Adrenal gland (tissue), 12 donors: ENCODE results near the gene JAML. TPM values are rescaled to one million over a fixed set of nuclear protein-coding genes. Genes with fewer than 3 reads are reported as not detected.

Experiments used
- DNase-seq, 7 donors: peaks; one replicate each; pipeline ENCODE4 v3.0.0-alpha.2; 2019 to 2020
- H3K27ac ChIP-seq, 5 donors: fragments of 200-600 bp; sonication (generic) in 4 of 5; 1 replicate in 3 of 5; 2 replicates in 2 of 5; pipeline versions ENCODE4 v1.5.1 to v1.8.0; 2016 to 2020; ENCODE audit warnings: mild to moderate bottlenecking in 1 of 5
- H3K27me3 ChIP-seq: fragments of 200-600 bp; 2 replicates; pipeline ENCODE4 v1.8.0; 2021
- H3K36me3 ChIP-seq, 2 donors: fragments of 200-600 bp; replicated peaks in 1 of 2; 1 replicate in 1 of 2; 2 replicates in 1 of 2; pipeline versions ENCODE4 v1.5.1 to v1.8.0; 2018 to 2022
- H3K4me1 ChIP-seq, 2 donors: fragments of 200-600 bp; replicated peaks in 1 of 2; 1 replicate in 1 of 2; 2 replicates in 1 of 2; pipeline versions ENCODE4 v1.5.1 to v1.8.0; 2018 to 2021
- H3K4me3 ChIP-seq, 4 donors: fragments of 200-600 bp; sonication (generic) in 3 of 4; one replicate each; pipeline ENCODE4 v1.5.1; 2016 to 2018
- H3K9me3 ChIP-seq, 3 donors: fragments of 200-600 bp; sonication (generic) in 1 of 3; replicated peaks in 1 of 3; 1 replicate in 2 of 3; 2 replicates in 1 of 3; pipeline versions ENCODE4 v1.5.1 to v1.8.0; 2016 to 2021
- CTCF ChIP-seq, 6 experiments: fragments of 450-650 bp in 4 of 6; fragments of 200-600 bp in 2 of 6; sonication (generic) in 1 of 6; IDR thresholded peaks; 1 replicate in 5 of 6; 2 replicates in 1 of 6; pipeline versions ENCODE4 v1.5.1 to v1.8.0; 2016 to 2021; ENCODE audit warnings: antibody characterized with exemption in 6 of 6, mild to moderate bottlenecking in 2 of 6, moderate library complexity in 1 of 6
- POLR2A ChIP-seq, 2 donors: fragments of 450-650 bp; IDR thresholded peaks; one replicate each; pipeline ENCODE4 v1.6.1; 2017; ENCODE audit warnings: antibody characterized with exemption in 2 of 2, mild to moderate bottlenecking in 2 of 2, moderate library complexity in 1 of 2
- WGBS, 4 donors: extraction: QIAGEN DNeasy Blood & Tissue Kit in 2 of 4; methylation state at CpG; one replicate each; pipeline versions ENCODE4 v1.1.5 to v1.1.7; 2013 to 2017; 5-methylcytosine and 5-hydroxymethylcytosine counted together
- intact Hi-C, 2 donors: fragments of 100-400 bp; cut with DNase I; formaldehyde crosslinking; loops; one replicate each; pipeline versions ENCODE4 v1.14.1 to v1.15.0; 2022 to 2023
- polyA plus RNA-seq, 3 donors: library from polyadenylated mRNA; stranded (reverse); fragments of 200-250 nt in 2 of 3; fragments of 350-450 nt in 1 of 3; fragmentation: Illumina TruSeq in 1 of 3; extraction: RNeasy Lipid Tissue Mini Kit (QIAGEN cat#74804) in 1 of 3; gene quantifications; one replicate each; pipeline ENCODE4 v1.2.3, GENCODE V29; 2013 to 2014
- total RNA-seq, 9 donors: library from RNA; depleted of rRNA in 4 of 9; stranded (reverse); fragments of >200 nt in 4 of 9; fragments of 120-200 nt in 1 of 9; fragmentation: NEBNext Ultra II Directional in 1 of 9; extraction: Animal tissue kit (Norgen Biotek cat#: 25700) in 1 of 9; gene quantifications; one replicate each; pipeline versions ENCODE4 v1.1.0 to v1.2.4, GENCODE V29; 2013 to 2023
- donor health status: healthy with polysubstance abuse.
- donor health status: Bipolar disorder and iron deficiency.
- donor health status: DM: yes; HTN: yes; CAD: no.
- donor health status: DM: no; HTN: no; CAD: no.
- donor health status: DM: no; HTN: no; CAD: no.
- donor health status: DM: yes; HTN: yes; CAD: no.

The JAML gene
- total and polyA plus RNA-seq, 12 donors, result 1.8 to 13.9 (median 4.5) TPM

GRCh38 chr11:118167253-118167652 is 57.6 kb downstream of the JAML start:
- no peak for DNase-seq
- Histone ChIP-seq H3K9me3 (no peaks in the 10 kb centered on the region), H3K27me3 (peaks cover 3% of the 10 kb centered on the region), H3K4me1 (peaks cover 0 to 9% of the 10 kb centered on the region in 2 donors), H3K36me3 (no peaks in the 10 kb centered on the region), H3K27ac (no peak overlapping the region), H3K4me3 (no peak overlapping the region)
- TF ChIP-seq CTCF (IDR thresholded peaks at IDR 0.05) (no peak), POLR2A (IDR thresholded peaks at IDR 0.05) (no peak)
- intact Hi-C loops, result no loop called here
- WGBS, 4 donors, result 70 to 78% (median 75%) methylated on average over 2 of the region's 2 CpGs

- Histone ChIP-seq H3K4me3 (no peak overlapping the region), H3K27me3 (no peaks in the 10 kb centered on the region), H3K36me3 (no peaks in the 10 kb centered on the region), H3K9me3 (no peaks in the 10 kb centered on the region), H3K27ac (no peak overlapping the region), H3K4me1 (peaks cover 0 to 6% of the 10 kb centered on the region in 2 donors)
- TF ChIP-seq POLR2A (IDR thresholded peaks at IDR 0.05) (no peak), CTCF (IDR thresholded peaks at IDR 0.05) (no peak)
- intact Hi-C loops, result no loop called here
- no peak for DNase-seq
- WGBS, 4 donors, result 79 to 88% (median 81%) methylated on average over 13 to 17 of the region's 17 CpGs
Observed at GRCh38 chr11:118166641-118167040, 58.2 kb downstream of the JAML start.

- no peaks in the 10 kb centered on the region for H3K36me3 ChIP-seq
- no peak for DNase-seq
Observed at GRCh38 chr11:118164885-118165284, 59.9 kb downstream of the JAML start.

GRCh38 chr11:118163494-118163893 is 61.3 kb downstream of the JAML start:
- Histone ChIP-seq H3K27me3 (no peaks in the 10 kb centered on the region), H3K4me1 (no peaks in the 10 kb centered on the region), H3K27ac (no peak overlapping the region), H3K9me3 (no peaks in the 10 kb centered on the region), H3K36me3 (no peaks in the 10 kb centered on the region), H3K4me3 (no peak overlapping the region)
- intact Hi-C loops, result no loop called here
- 61 to 73% (median 68%) methylated on average over 5 of the region's 5 CpGs for WGBS, 4 donors
- TF ChIP-seq CTCF (IDR thresholded peaks at IDR 0.05), result no peak
- TF ChIP-seq POLR2A (IDR thresholded peaks at IDR 0.05), result no peak
- no peak for DNase-seq

More at GRCh38 chr11:118164885-118165284, 59.9 kb downstream of the JAML start:
- Histone ChIP-seq H3K27ac (no peak overlapping the region), H3K27me3 (no peaks in the 10 kb centered on the region), H3K4me3 (no peak overlapping the region), H3K9me3 (no peaks in the 10 kb centered on the region), H3K4me1 (no peaks in the 10 kb centered on the region)
- intact Hi-C loops, result no loop called here
- TF ChIP-seq CTCF (IDR thresholded peaks at IDR 0.05) (no peak), POLR2A (IDR thresholded peaks at IDR 0.05) (no peak)
- WGBS, 4 donors, result 53 to 69% (median 56%) methylated on average over 1 to 2 of the region's 2 CpGs
